Measurements from ENCODE around the gene PCNT. TPM values are rescaled to one million over a fixed set of nuclear protein-coding genes. Genes with fewer than 3 reads are reported as not detected.

The PCNT gene
- total RNA-seq, 1 donor from 2014 or later = 13.2 TPM

DNA sequence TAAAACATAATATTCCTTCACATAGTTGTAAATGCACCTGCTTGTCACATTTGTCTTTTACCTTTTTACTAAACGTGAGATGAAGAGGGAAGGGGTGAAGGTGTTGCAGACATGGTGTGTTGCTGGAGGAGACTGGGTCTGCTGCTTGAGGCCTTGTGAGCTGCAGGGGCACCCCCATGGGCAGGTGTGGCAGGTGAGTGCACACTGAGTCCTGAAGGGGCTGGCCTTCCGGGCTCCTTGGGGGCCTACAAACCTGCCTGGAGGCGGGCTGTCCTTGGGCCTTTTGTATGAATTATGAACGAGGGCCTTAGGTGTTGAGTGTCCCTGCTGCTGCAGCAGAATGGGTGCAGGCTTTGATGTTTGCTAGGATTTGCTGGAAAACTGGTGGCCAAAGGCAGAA is 3.8 kb downstream of the PCNT start:
- DNase-seq (ENCODE audit: low spot score) = no peak
- no peak for ATAC-seq

DNA sequence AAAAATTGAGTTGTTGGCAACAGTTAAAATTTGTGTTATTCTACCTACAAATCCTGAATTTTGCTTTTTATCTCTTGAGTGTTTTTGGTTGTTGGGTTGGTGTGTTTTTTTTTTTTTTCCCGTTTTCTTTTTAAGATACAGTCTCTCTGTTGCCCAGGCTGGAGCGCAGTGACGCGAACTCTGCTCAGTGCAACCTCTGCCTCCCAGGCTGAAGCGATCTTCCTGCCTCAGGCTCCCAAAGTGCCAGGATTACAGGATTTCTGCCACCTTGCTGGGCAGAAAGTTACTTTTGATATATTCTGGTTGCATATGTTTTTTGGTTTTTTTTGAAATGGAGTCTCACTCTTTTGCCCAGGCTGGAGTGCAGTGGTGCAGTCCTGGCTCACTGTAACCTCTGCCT is 4.2 kb downstream of the PCNT start:
- DNase-seq (ENCODE audit: low spot score) (no peak), ATAC-seq (no peak)

DNA sequence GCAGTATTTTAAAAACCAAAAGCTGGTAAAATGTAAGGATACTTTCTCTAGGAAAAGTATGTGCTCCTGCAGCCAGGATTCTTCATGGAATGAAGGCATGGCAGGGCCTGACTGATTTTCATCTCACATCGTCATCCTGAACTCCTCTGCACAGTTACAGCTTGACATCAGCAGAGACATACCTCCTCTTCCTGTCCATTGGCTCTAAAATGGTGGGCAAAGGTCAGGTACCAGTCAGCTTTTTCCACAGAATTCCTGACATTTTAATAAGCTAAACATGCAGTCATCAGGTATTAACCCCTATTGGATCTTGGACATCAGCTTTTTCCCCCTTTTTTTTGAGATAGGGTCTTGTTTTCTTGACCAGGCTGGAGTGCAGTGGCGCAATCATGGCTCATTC is 5.8 kb downstream of the PCNT start:
- no peak for ATAC-seq

DNA sequence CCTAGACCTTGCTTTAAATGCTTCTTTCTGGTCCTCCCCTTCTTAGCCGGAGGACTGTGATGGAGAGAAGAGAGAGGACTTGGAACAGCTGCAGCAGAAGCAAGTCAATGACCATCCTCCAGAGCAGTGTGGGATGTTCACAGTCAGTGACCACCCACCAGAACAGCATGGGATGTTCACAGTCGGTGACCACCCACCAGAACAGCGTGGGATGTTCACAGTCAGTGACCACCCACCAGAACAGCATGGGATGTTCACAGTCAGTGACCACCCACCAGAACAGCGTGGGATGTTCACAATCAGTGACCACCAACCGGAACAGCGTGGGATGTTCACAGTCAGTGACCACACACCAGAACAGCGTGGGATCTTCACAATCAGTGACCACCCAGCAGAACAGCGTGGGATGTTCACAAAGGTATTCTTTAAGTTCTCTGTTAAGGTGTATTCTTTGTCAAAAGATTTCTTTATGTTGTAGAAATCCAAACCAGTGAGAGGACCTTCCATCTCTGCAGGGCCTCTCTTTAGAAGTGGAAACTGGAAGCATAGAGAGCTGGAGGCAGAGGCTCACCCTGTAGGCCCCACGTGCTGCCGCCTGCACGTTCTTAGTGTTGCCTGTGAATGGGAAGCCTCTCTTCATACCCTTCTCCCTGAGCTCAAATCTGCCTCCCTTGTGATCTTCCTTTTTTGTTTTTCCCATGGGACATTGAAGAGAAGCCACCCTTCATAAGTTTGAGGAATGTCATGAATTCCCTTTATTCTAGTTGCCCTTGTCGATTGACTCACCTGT is 10.6 kb downstream of the PCNT start:
- DNase-seq (ENCODE audit: low spot score) (no peak), ATAC-seq (no peak)

More for the DNA sequence above, 5.8 kb downstream of the PCNT start:
- DNase-seq (ENCODE audit: low spot score) = no peak

DNA sequence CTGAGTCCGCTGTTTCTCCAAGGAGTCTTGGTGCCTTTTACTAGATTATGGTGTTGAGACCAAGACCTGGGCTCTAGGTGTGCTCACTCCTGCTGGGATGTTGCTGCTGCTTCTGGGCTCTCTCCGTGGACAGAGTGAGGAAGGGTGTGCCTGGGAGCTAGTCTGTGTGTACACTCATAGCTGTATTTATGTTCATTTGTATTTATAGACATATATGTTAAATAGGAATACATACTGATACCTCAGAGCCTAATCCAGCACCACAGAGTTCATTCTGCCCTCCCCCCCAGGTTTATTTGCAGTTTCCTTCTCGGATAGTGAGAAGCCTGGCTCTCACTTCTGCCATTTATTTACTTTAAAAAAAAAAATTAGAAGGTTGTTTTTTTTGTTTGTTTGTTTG is 12.6 kb downstream of the PCNT start:
- DNase-seq (ENCODE audit: low spot score) = no peak
- ATAC-seq = no peak

DNA sequence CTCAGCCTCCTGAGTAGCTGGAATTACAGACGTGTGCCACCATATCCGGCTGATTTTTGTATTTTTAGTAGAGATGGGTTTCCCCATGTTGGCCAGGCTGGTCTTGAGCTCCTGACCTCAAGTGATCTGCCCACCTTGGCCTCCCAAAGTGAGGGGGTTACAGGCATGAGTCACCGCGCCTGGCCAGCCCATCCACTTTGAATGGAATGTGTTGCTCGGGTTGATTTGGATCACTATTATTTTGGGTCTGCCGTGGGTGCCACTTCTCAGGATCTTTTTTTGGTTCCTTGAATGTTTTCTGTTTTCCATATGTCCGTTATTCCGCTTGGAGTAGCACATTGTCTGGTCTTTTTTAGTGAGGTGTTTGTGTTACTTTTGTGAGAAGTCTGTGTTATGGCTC is 17.0 kb downstream of the PCNT start:
- no peak for DNase-seq (ENCODE audit: low spot score)
- no peak for ATAC-seq

DNA sequence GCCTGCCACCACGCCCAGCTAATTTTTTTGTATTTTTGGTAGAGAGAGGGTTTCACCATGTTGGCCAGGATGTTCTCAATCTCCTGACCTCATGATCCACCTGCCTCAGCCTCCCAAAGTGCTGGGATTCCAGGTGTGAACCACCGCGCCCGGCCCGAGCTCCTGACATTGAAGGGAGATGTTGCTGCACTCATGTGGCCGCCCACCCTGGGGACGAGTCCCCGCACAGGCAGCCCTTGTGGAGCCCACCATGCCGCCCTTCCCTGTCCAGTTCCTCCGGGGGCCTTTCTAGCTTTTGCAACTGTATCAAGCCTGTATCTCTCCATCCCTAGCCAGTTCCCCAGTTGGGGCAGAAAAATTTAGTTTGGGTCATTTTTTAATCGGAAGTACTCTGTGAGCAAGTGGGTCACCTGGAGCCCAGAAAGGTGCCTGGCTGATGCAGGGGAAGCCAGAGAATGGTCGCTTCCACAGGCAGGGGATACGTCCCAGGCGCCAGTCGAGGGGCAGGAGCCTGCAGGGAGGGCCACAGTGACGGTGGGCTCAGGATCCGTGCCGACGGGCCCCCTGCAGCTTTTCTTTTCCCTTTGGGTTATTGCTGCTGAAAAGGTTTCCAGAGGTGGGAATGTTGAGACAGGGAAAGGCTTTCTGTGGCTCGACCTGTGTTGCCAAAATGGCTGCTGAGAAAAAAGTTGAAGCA is 20.4 kb downstream of the PCNT start:
- DNase-seq (ENCODE audit: low spot score) (no peak), ATAC-seq (no peak)

DNA sequence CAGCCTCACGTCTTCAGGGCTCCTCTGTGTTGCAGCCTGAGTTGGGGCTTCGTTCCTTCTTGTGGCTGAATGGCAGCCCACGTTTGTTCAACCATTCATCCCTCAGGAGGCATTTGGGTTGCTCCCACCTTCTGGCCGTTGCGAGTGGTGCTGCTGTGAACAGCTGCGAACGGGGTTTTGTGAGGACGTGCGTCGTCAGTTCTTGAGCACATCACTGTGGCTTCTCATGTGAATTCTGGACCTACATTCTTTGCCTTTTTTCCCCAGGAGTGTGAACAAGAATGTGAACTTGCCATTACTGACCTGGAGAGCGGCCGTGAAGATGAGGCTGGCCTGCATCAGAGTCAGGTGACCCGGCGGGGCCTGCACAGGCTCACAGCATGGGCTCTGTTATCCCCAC is 21.9 kb downstream of the PCNT start:
- ATAC-seq = no peak

DNA sequence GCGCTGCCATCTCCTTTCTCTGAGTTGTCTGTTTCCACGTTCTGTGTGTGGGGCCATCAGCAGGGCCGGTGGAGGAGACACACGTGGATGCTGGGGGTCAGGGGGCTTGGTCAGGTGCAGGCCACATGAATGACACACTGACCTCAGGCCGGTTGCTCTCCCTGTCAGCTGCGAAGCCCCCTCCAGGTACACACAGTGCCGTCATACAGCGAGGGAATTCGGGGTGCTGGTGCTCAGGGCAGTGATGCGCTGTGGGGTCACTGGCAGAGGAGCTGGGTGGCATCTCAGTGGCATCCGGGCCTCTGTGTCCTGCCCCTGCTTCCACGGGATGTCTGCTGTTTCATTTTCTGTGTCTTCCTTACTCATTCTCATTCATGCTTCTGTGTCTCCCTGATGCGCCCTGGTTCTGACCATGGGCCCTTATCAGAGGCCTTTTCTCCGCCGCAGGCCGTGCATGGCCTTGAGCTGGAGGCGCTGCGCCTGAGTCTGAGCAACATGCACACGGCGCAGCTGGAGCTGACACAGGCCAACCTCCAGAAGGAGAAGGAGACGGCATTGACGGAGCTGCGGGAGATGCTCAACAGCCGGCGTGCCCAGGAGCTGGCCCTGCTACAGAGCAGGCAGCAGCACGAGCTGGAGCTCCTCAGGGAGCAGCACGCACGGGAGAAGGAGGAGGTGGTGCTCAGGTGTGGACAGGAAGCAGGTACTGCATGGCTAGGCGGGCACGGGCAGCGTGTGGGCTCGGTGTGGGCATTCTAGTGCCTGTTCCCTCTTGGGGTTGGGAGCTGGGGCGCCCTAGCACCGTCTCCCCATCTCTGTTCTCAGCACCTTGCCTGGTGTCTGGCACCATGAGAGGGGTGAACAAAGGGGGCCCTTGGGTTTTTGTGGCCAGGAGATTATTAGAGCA is 22.6 kb downstream of the PCNT start:
- DNase-seq (ENCODE audit: low spot score) (no peak), ATAC-seq (no peak)

More for the DNA sequence above, 21.9 kb downstream of the PCNT start:
- DNase-seq (ENCODE audit: low spot score) = no peak

DNA sequence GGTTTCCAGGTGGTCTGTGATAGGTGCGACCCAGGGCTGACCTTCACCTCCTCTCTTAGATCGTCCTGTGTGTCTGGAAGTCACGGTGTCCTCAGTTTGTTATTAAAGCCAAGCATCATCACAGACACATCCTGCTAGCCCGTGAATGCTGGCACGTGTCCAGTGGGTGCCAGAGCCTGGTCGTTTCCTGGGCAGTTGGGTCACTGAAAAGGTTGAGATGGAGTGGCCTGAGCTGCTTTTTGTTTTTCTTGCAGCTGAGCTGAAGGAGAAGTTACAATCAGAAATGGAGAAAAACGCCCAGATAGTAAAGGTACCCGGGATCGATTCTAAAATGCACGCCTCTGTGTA is 23.2 kb downstream of the PCNT start:
- no peak for DNase-seq (ENCODE audit: low spot score)
- ATAC-seq = no peak

DNA sequence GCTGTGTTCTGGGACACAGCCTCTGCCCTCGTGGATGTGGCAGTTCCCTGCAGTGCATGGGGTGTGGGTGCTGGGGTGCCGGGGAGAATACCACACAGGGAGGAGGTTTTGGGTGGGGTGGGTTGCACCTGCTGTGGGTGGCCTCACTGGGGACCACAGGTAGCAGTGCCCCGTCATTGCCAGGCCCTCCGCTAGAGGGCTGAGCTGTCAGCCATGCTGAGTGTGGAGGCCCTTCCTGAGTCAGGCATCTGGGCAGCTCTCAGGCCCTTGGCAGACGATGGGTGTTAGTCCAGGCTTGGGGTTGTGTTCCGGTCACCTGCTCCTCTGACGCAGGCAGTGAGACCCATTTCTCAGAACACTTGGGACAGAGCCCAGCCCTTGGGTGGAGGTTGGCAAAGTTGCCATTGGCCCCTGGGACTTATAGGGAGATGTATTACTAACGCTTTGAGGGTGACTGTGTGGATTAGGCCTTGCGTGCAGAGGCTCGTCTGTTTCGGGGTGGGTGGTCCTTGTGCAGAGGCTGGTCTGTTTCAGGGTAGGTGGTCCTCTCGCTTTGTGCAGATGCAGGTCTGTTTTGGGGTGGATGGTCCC is 23.9 kb downstream of the PCNT start:
- peak; percentile 59 for ATAC-seq
- no peak for DNase-seq (ENCODE audit: low spot score)

DNA sequence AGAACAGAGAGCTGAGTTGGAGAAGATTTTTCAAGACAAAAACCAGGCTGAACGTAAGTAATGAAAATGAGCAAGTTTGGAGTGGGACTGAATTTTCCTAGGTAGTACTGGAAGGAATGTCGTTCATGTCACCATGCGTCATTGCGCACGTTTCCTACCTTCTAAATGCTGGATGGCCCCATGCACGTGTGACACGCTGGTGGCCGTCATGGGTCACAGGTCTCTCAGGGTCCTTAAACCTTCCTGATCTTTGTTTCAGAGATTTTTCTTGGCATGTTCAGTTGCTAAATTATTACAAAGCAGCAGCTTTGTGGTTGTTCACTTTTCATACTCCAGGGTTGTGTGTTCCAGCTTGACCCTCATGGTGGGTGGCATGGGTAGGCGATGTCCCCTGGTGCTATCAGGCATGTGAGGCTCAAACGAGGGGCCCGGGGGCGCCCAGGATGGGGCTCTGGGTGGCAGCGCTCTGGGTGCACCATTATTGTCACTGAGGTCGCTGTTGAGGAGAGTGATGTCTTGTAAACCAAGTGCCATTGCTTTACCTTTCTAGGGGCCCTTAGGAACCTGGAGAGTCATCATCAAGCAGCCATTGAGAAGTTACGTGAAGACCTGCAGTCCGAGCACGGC is 25.3 kb downstream of the PCNT start:
- ATAC-seq = no peak
- no peak for DNase-seq (ENCODE audit: low spot score)

DNA sequence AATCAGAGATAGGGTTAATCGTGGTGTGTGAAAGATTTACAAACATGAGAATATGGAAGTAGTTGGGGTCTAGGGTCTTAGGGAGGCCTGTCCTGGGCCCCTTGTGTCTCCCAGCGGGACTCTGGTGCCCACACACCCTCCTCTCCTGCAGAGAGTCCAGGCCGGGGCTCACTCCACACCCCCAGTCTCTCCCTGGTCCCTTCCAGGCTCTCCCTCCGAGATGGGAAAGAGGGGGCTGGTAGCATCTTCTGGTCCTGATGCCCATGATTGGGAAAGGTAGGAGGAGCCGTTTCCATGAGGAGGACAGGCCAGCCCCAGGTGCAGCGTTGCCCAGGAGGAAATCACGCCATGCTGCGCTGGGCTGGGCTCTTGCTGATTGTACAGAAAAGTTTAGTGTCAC is 26.6 kb downstream of the PCNT start:
- ATAC-seq = no peak
- DNase-seq (ENCODE audit: low spot score) = no peak

DNA sequence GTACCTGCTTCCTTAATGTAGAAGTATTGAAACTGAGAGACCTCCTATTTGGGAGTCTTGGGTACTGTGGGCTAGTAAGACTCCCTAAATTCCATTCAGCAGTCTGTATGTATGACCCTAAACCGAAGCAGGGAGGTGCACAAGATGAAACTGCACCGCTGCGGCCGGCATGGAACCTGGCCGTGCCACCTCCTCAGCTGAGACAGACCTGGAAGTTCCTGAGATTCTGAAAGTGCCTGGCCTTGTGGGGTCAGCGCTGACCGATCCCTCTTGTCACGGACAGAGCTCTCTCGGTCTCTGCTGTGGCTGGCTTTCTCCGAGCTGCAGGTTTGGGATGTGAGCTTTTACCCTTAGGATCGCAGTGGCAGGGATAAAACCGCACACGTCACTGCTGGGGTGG is 27.0 kb downstream of the PCNT start:
- no peak for DNase-seq (ENCODE audit: low spot score)
- no peak for ATAC-seq

DNA sequence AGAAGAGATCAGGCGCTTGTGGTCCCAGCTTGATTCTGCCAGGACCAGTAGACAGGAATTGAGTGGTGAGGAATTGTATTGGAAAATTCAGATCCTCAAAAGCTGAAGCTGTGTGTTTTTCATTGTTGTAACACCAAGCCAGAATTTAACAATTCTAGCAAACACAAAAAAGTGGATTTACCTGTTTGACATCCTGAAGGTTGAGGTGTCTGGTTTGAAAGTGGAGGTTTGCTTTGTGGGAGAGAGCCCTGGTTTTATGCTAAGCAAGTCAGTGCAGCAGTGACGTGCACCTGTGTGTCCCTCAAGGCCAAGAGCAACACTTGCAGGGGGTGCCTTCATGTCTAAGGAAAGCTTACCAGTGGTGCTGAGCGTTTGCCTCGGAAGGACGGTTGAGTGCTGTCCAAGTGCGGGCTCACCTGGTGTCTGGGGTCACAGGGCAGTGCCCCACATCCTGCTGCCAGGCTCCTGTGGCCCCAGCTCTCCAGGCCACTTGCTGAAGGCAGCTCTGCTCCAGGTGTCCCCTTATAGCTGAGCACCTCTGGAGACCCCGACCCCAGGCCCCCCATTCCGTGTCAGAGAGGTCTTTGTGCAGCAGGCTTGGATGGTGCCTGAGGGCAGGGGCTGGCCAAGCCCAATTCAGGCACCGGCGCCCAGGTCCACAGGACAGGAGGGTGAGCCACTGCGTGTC is 27.7 kb downstream of the PCNT start:
- ATAC-seq (no peak), DNase-seq (ENCODE audit: low spot score) (no peak)

DNA sequence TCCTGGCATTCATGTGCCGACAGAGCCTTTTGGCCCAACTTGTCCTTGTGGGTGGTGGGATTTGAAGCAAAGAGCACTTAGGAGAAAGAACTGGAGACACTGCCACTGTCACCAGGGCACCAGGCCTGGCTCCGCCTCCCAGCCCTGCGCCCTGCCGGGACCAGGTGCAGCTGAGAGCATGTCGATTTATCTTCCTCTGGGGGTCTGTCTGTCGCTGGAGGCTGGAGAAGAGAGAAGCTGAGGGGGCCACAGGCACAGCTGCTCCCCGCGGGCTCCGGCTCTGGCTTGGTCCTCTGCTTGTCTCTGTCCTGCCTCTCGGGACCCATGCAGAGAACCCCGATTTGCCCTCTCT is 28.2 kb downstream of the PCNT start:
- ATAC-seq (no peak), DNase-seq (ENCODE audit: low spot score) (no peak)

DNA sequence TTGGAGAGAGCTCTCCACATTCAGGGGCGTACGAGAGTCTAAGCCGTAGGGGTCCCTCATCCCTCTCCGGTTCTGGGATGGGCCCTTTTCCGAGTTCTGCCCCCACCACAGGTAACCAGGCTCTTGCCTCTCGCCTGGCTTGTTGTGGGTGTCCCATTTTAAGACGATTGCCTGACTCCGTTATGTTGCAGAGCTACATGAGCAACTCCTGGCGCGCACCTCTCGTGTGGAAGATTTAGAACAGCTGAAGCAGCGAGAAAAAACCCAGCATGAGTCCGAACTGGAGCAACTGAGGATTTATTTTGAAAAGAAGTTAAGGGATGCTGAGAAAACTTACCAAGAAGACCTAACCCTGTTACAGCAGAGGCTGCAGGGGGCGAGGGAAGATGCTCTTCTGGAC is 29.0 kb downstream of the PCNT start:
- no peak for DNase-seq (ENCODE audit: low spot score)
- ATAC-seq = no peak

DNA sequence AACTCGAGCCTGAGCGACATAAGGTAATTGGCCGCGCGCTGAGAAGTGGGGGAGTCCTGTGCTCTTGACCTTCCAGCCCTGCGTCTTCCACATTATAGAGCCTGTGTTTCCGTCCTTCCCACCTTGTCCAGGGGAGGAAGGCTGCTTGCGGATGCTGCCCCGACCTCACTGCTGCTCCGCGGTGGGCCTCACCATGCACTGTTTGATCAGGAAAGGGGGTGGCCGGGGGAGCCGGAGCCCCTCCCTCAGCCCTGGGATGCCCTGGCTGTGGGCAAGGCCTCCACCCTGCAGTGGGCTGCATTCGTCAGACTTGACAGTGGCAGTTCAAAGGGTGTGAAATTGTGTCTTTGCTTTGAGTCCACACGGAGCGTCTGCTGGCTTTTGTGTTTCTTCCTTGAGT is 30.1 kb downstream of the PCNT start:
- no peak for ATAC-seq
- no peak for DNase-seq (ENCODE audit: low spot score)

DNA sequence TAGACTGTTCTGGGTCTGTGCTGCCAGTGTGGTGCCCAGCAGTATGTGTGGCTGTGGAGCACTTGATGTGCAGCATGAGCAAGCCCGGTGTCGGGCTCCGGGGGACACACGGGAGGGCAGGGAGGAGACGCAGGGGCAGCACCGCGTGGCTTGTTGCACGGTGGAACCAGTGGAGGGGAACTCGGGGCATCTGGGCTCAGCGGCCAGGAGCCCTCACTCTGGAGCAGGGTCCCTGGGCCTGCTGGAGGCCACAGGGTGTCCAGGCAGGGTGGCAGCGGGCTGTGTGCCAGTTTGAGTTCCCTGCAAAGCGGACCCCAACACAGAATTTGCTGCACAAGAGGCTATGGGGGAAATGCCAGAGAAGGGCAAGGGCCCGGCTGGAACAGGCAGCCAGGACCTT is 30.6 kb downstream of the PCNT start:
- ATAC-seq (no peak), DNase-seq (ENCODE audit: low spot score) (no peak)

All from left lobe of liver (tissue), 2 donors.